Fibroblast of lung (primary cell): ENCODE data around the gene DIS3L.

Experiments
- CTCF ChIP-seq, 2 donors: IDR thresholded peaks in 1 of 2; conservative IDR thresholded peaks in 1 of 2; 1 replicate in 1 of 2; 2 replicates in 1 of 2; pipeline ENCODE4 v1.5.1; 2011 to 2012; ENCODE audit warnings: low read length in 2 of 2, control low read depth in 1 of 2, inconsistent platforms in 1 of 2, low read depth in 1 of 2, mild to moderate bottlenecking in 1 of 2
- EZH2 ChIP-seq: IDR thresholded peaks from 2 replicates; pipeline ENCODE4 v1.5.1; 2012; ENCODE audit warnings: low read length, control low read depth, mild to moderate bottlenecking; ENCODE audit errors: missing control alignments

GRCh38 chr15:66278671-66279070 lies 14.7 kb upstream of the DIS3L start:
- no peak for TF ChIP-seq CTCF (conservative IDR thresholded peaks at IDR 0.05 in 1 of 2, IDR thresholded peaks at IDR 0.05 in 1 of 2; ENCODE audit: low read depth in 1 of 2, low read length in 2 of 2)
- no peak for TF ChIP-seq EZH2
